GM18867 (cell line): ENCODE results near the gene ANKRD11.
"Not testable (repeated sequence)": the region's sequence is repeated elsewhere in the genome, so short reads cannot be mapped to it uniquely, and the experiment has no call there.

Experiments
- ATAC-seq: cut with Tn5 transposase; IDR thresholded peaks from one replicate; pipeline ENCODE4 v1.9.1; 2021; ENCODE audit warnings: mild to moderate bottlenecking, moderate library complexity; ENCODE audit not compliant: unreplicated experiment

The ANKRD11 gene

DNA sequence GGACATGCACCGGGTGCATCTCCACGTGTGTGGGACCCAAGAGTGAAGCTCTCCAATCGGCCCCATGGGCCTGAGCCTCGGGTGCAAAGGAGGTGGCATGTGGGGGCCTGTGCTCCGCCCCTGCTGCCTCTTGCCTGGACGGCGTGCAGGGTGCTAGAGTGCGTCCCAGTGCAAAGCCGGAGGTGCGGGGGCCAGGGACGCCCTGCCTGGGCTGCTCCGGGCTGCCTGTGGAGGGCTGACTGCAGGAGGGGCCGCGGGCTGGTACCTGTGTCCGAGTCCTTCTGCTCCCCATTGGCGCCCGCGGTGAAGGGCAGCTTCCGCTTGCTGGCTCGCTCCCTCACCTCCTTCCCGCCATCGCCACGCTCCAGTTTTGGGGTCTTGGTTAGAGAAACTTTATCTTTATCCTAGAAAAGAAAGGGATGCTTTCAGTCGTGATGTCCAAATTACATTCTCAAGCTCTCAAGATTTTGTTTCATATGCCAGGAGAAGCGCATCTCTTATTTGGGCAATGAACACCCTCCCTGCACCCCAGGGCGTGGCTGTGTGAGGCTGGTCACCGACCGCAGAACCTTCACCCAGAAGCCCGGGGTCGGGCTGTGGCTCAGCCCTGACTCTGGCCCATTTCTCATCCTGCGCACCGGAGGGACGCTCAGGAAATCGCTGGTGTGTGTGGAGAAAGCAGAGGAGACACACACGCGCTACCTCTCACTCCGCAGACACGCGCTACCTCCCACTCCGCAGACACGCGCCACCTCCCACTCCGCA lies 185.2 kb downstream of the ANKRD11 start:
- no peak for ATAC-seq

DNA sequence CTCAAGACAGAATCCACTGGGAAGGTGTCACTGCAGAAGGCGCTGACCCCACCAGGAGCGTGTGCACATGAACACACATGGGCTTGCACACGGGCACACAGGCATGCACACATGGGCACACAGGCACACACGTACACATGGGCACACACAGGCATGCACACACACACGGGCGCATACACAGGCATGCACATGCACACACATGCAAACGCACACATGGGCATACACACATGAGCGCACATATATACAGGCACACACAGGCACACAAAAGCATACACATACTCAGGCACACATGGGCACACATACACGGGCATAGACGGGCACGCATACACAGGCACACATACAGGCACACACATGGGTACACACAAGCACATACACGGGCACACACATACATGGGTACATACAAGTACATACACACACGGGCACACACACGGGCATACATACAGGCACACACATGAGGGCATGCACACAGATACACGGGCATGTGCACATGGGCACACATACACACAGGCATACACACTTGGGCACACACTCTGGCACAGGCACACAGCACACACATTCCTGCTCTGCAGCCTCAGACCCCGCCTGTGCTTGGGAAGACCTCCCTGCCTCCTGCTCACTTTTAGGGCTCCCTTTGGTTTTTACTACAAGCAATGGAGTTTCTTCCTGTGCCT lies 186.0 kb downstream of the ANKRD11 start:
- ATAC-seq = no peak

GRCh38 chr16:89303617-89304016 lies 186.7 kb downstream of the ANKRD11 start:
- ATAC-seq = no peak

- ATAC-seq = no peak
These were observed 189.4 kb downstream of the ANKRD11 start for GRCh38 chr16:89300976-89301360.

DNA sequence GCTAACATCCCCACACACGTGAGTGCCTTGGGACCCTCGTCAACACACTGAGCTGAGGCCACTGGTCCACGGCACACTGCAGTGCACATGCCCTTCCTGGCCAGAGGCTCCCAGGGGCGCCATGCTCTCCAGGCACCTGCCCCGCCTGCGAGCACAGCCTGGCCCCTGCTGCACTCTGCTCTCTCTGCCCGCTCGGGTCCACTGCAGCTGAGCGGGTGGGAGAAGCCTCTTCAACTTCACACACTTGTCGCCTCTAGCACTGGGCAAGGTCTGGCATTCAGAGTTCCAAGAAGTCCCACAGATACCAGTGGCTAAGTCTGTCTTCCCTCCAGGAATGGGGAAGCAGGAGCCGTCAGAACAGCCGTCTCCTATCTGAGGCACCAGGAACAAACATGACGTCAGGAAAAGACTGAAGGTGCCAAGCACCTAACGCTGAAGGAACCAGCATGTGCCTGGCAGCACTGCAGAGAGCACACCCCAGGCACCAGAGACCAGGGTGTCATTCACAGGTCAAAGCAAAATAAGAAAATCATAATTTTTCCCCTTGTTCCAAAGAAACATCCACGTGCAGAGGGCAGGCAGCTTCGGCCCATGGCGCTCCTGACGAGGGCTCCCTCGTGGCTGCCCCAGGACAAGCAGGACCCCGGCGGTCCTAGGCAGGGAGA lies 189.9 kb downstream of the ANKRD11 start:
- no peak for ATAC-seq

- ATAC-seq = not testable (repeated sequence)
These were observed 190.8 kb downstream of the ANKRD11 start for GRCh38 chr16:89299357-89300111.

DNA sequence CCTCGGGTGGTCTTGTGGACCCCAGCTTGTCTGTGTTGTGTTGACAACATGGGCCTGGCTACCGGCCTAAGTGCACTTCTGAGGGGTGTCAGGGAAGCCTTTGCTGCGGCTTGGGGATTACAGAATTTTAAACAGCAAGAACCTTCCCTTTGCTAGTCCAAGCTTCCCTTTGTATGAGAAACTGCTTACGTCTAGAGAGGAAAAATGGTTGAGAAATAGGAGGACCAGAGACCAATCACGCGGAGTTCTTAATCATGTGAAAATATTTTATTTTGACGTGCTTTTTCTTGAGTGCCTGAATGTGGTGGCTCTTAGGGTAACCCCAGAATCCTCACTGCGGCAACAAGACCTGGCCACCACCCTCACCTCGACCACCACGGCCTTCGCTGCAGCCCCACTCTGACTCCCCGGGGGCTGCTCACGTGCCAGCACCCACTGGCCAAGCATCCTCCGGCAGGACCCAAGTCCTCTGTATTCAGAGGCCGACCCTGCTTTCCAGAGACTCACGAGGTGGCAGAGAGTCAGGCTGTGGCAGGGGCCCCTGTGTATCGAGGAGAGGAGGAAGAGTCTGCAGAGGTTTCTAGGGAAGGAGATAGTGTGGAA lies 191.6 kb downstream of the ANKRD11 start:
- no peak for ATAC-seq

DNA sequence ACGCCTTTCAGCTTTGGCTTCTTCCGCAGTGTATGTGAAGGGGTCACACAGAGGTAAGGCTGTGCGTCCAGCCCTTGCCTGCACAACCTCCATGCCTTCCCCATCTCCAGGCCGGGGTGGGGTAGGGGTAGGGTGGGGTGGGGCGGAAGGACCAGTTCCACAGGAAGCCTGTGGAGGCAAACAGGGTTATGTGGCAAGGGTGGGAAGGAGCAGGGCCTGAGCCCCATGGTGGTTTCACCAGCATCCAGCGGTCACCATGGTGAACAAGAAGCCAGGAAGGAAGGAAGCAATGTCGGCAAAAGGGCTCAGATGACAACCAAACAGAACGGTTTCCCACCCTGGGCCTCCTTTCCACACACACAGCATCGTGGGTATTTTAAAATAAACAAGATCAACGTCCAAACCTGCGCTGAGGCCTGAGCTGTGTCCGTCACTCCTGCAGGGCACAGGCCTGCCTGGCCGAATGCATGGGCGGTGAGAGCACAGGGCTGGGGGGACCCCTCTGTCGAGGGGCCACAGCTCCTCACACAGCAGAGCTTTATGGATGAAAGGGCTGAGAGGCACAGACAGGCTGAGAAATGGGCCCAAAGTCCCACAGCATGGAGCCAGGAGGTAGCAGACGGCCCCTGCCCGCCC lies 192.3 kb downstream of the ANKRD11 start:
- no peak for ATAC-seq

- no peak for ATAC-seq
These were observed 193.0 kb downstream of the ANKRD11 start for GRCh38 chr16:89297156-89297874.

DNA sequence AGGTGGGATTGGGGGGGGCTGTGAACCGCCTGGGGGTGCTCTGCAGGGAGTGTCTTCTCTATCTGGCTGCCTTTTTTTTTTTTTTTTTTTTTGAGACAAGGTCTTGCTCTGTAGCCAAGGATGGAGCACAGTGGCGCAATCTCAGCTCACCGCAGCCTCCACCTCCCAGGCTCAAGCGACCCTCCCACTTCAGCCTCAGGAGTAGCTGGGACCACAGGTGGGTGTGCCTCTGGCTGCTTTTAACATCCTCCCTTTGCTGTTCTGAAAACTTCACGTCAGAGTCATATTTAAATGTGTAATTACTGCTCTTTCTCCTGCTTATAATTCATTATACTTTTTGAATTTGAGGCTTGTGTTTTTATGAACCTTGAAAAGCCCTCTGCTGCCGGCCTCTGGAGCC lies 194.4 kb downstream of the ANKRD11 start:
- no peak for ATAC-seq

- no peak for ATAC-seq
These were observed 195.1 kb downstream of the ANKRD11 start for GRCh38 chr16:89295071-89295900.

GRCh38 chr16:89294486-89294885 lies 195.9 kb downstream of the ANKRD11 start:
- ATAC-seq = no peak

DNA sequence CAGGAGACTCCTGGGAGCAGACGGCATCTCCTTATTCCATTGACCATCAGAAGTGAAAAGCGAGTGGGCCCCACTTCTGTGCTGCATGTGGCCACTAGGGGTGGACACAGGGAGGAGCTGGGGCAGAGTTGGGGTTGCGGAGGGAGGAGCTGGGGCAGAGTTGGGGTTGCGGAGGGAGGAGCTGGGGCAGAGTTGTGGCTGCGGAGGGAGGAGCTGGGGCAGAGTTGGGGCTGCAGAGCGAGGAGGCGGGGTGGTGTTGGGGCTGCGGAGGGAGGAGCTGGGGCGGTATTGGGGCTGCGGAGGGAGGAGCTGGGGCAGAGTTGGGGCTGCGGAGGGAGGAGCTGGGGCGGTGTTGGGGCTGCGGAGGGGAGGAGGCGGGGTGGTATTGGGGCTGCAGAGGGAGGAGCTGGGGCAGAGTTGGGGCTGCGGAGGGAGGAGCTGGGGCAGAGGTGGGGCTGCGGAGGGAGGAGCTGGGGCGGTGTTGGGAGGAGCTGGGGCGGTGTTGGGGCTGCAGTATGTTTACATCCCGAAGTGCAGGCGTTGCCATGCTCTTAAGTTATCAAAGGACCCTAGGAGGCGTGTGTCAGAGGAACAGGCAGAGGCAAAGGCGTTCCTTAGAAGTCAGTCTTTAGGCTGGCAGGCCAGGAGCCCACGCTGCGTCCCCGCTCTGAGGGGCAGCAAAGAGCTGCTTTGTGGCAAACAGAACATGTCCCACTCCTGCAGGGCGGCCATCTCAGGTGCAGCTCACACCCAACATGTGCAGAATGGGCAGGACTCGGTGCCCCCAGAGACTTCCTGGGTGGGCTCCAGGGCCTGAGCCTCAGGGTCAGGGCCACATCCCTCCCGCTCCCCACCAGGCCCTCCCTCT lies 196.9 kb downstream of the ANKRD11 start:
- no peak for ATAC-seq

DNA sequence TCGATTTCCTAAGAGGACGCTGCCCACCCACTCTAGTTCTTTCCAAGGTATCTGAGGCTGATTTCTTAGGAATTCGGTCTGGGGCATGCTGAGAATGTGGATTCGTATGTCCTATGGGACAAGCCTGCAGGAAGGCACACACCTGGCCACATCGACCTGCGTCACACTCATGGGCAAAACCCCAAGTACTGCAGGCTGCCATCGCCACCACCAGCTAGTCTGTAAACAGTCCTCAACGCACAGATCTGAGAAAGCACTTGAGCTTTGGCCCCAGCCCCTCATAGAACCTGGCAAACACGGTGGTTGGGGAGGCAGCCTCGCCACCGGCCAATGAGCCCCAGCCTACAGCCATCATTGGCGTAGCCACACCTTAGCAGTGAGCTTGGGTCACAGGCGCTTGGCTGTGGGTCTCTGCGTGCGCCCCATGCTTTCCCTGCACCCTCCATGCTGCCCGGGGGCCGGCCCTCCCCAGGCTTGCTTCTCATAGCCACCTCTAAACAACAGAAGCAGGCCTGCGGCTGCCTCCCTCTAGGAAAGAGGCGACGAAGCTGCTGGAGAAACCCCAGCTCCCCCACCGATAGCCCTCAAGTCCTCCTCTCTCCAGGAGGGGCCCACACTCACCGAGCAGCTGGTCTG lies 197.8 kb downstream of the ANKRD11 start:
- ATAC-seq = no peak

DNA sequence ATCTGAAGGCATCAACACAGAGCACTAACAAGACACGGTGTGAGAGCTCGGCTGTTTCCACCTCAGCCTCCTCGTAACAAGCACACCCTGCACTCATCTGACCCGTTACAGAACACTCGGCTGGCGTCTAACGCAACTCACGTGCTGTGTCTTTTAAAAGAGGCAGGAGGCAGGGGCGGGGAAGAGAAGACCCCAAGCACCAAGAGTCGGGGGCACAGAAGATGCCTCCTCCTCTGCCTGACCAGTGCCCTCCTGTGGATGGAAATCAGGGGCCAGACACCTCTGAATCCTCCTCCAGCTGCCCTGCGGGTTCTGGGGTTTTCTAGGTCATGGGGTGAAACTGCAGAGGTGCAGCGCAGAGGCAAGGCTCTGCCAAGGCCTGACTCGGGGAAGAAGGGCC lies 198.6 kb downstream of the ANKRD11 start:
- no peak for ATAC-seq

GRCh38 chr16:89291363-89291762 lies 199.0 kb downstream of the ANKRD11 start:
- no peak for ATAC-seq

GRCh38 chr16:89290887-89291286 lies 199.5 kb downstream of the ANKRD11 start:
- no peak for ATAC-seq
